Transverse colon (tissue), 3 donors: ENCODE data around the gene HAPLN3.

Experiments used
- EP300 ChIP-seq: sonication (generic); formaldehyde crosslinking; IDR thresholded peaks from one replicate; pipeline ENCODE4 v1.6.1; 2017; ENCODE audit warnings: antibody characterized with exemption, low read depth
- POLR2A ChIP-seq: fragments of 450-650 bp; IDR thresholded peaks from one replicate; pipeline ENCODE4 v1.6.1; 2016; ENCODE audit warnings: antibody characterized with exemption, mild to moderate bottlenecking, moderate library complexity
- TF ChIP-seq, protein P1 (sequence below), 5 experiments: fragments of 200-600 bp in 3 of 5; fragments of 450-650 bp in 2 of 5; sonication (generic) in 3 of 5; IDR thresholded peaks; 1 replicate in 2 of 5; 2 replicates in 3 of 5; pipeline ENCODE4 v1.5.1; 2016 to 2017; ENCODE audit warnings: antibody characterized with exemption in 5 of 5, inconsistent platforms in 3 of 5, mild to moderate bottlenecking in 2 of 5, moderate library complexity in 1 of 5

- TF ChIP-seq POLR2A: no peak
- TF ChIP-seq, protein P1, sequence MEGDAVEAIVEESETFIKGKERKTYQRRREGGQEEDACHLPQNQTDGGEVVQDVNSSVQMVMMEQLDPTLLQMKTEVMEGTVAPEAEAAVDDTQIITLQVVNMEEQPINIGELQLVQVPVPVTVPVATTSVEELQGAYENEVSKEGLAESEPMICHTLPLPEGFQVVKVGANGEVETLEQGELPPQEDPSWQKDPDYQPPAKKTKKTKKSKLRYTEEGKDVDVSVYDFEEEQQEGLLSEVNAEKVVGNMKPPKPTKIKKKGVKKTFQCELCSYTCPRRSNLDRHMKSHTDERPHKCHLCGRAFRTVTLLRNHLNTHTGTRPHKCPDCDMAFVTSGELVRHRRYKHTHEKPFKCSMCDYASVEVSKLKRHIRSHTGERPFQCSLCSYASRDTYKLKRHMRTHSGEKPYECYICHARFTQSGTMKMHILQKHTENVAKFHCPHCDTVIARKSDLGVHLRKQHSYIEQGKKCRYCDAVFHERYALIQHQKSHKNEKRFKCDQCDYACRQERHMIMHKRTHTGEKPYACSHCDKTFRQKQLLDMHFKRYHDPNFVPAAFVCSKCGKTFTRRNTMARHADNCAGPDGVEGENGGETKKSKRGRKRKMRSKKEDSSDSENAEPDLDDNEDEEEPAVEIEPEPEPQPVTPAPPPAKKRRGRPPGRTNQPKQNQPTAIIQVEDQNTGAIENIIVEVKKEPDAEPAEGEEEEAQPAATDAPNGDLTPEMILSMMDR (IDR thresholded peaks at IDR 0.05): no peak
- TF ChIP-seq EP300: no peak
Observed at GRCh38 chr15:88864861-88865497, 30.4 kb downstream of the HAPLN3 start.
